Mucosa of descending colon (tissue), 3 donors: ENCODE results near the gene SCRG1. TPM values are rescaled to one million over a fixed set of nuclear protein-coding genes. Genes with fewer than 3 reads are reported as not detected.

ENCODE experiments used
- ATAC-seq: fragments of 200-7000 bp; cut with Tn5 transposase; one replicate; pipeline ENCODE4 v1.9.1; 2020; ENCODE audit warnings: mild to moderate bottlenecking, moderate library complexity
- DNase-seq, 3 donors: peaks; one replicate each; pipeline ENCODE4 v3.0.0-alpha.2; 2020
- H3K36me3 ChIP-seq: fragments of 200-600 bp; one replicate; pipeline ENCODE4 v1.8.0; 2021; ENCODE audit warnings: low read depth, mild to moderate bottlenecking
- H3K4me1 ChIP-seq: fragments of 200-600 bp; one replicate; pipeline ENCODE4 v1.8.0; 2021; ENCODE audit warnings: low read depth, mild to moderate bottlenecking
- H3K4me3 ChIP-seq: fragments of 200-600 bp; one replicate; pipeline ENCODE4 v1.8.0; 2021; ENCODE audit warnings: mild to moderate bottlenecking
- H3K9me3 ChIP-seq: fragments of 200-600 bp; one replicate; pipeline ENCODE4 v1.8.0; 2021; ENCODE audit warnings: mild to moderate bottlenecking
- CTCF ChIP-seq: fragments of 200-600 bp; IDR thresholded peaks from one replicate; pipeline ENCODE4 v1.8.0; 2022; ENCODE audit warnings: antibody characterized with exemption, mild to moderate bottlenecking
- intact Hi-C, 2 donors: fragments of 100-400 bp; cut with DNase I in 1 of 2; cut with micrococcal nuclease in 1 of 2; formaldehyde crosslinking; loops; one replicate each; pipeline versions ENCODE4 v1.11.0 to v1.11.1; 2022; cut with DNase I, micrococcal nuclease
- total RNA-seq, 3 donors: library from RNA; stranded (reverse); fragmentation: NEBNext Ultra II Directional in 2 of 3; extraction: Animal tissue kit (Norgen Biotek cat#: 25700) in 2 of 3; gene quantifications; one replicate each; pipeline versions ENCODE4 v1.2.1 to v1.2.4, GENCODE V29; 2021 to 2023
- donor health status: DM: no; HTN: no; CAD: no; lungs with moderate emphysema.
- donor health status: DM: no; HTN: no; CAD: no.
- donor health status: DM: no; HTN: yes; CAD: no.

SCRG1 gene
- total RNA-seq, 3 donors from 2014 or later: 0.06 to 3.4 (median 0.41) TPM

DNA sequence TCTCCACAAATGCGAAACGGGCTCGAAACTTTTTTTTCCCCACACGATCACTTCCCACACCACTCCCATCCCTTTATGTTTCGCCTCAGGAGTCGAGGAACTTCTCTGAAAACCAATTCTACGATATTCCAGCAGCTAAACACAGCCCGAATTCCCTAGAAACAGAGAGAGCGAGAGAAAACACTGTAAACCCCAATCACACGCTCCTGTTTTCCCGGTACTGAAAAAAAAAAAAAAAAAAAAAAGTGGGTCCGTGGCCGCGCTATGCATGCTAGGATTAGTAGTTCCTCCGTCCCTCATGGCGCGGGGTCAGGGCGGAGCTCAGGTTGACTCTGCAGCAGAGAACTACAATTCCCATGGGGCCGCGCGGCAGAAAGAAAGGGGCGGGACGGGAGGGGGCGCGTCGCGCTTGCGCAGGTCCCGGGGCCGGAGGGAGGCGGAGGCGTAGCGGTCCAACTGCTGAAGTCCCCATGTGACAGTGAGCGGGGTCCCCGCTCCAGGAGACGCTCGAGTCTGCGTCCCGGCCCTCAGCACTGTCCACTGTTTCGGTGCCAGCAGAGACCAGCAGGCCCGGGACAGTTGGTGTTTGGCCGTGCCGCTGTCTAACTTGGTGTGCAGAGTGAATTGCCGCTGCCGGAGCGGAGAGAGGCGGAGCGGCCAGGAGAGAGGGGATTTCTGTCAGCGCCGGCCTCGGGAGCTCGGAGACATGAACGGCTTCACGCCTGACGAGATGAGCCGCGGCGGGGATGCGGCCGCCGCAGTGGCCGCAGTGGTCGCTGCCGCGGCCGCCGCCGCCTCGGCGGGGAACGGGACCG is 28.2 kb downstream of the SCRG1 start, which contains the start of gene SAP30:
TSS of gene SAP30 (plus strand) at position 478 of the 815 bp plus-strand sequence. CDS start at position 707, 229 bp downstream.
- ATAC-seq (peak; percentile 90), DNase-seq (peak; percentile 98 to 99 (median 99))
- Histone ChIP-seq H3K9me3 (no peaks in the 10 kb centered on the region), H3K36me3 (no peaks in the 10 kb centered on the region), H3K4me3 (peak within 1 kb of the TSS; percentile 69), H3K4me1 (peaks cover 7% of the 10 kb centered on the region)
- TF ChIP-seq CTCF: no peak
- intact Hi-C loops: no loop called here

- H3K4me1 ChIP-seq: peaks cover 8% of the 10 kb centered on the region
- H3K4me3 ChIP-seq: peak overlapping the region; percentile 69
Observed at GRCh38 chr4:173370130-173370476, 28.8 kb downstream of the SCRG1 start.

GRCh38 chr4:173367946-173368345 is 31.0 kb downstream of the SCRG1 start:
- Histone ChIP-seq H3K4me3 (no peak overlapping the region), H3K4me1 (peaks cover 11% of the 10 kb centered on the region), H3K36me3 (no peaks in the 10 kb centered on the region), H3K9me3 (no peaks in the 10 kb centered on the region)
- TF ChIP-seq CTCF: no peak
- intact Hi-C loops: no loop called here
- DNase-seq: no peak
- no peak for ATAC-seq

More at GRCh38 chr4:173370130-173370476, 28.8 kb downstream of the SCRG1 start:
- ATAC-seq: no peak
- intact Hi-C loops: no loop called here
- TF ChIP-seq CTCF: no peak
- H3K9me3 ChIP-seq: no peaks in the 10 kb centered on the region
- no peaks in the 10 kb centered on the region for H3K36me3 ChIP-seq
- peak in 2 of 3 donors; percentile 78 to 86 for DNase-seq

DNA sequence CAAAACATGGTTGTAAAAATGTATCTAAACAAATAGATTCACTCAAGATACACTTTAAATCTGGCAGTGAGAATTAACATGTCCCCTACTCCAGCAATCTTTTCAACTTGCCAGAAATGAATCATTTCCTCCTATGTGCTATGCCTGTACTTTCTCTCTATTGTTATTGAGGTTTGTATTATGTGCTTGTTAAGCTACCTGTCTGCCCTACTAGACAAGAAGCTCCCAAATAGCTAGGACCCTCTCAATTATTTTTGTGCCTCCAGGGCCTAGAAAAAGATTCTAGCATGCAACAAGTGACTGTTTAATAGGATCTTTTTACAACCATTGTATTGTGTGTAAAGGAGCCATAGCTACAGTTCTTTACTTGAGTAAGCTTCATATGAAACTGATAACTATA is 31.6 kb downstream of the SCRG1 start:
- intact Hi-C loops: no loop called here
- Histone ChIP-seq H3K36me3 (no peaks in the 10 kb centered on the region), H3K4me1 (peaks cover 11% of the 10 kb centered on the region), H3K9me3 (no peaks in the 10 kb centered on the region), H3K4me3 (no peak overlapping the region)
- no peak for TF ChIP-seq CTCF
- ATAC-seq (no peak), DNase-seq (no peak)

GRCh38 chr4:173365359-173365996 is 33.4 kb downstream of the SCRG1 start:
- DNase-seq (peak; percentile 10 to 42 (median 36)), ATAC-seq (peak; percentile 12)
- Histone ChIP-seq H3K4me3 (no peak overlapping the region), H3K9me3 (no peaks in the 10 kb centered on the region), H3K4me1 (peaks cover 11% of the 10 kb centered on the region), H3K36me3 (no peaks in the 10 kb centered on the region)
- intact Hi-C loops: no loop called here
- no peak for TF ChIP-seq CTCF
